Left ventricle myocardium inferior (tissue), 1 donor: ENCODE measurements around the gene CYFIP1. TPM values are rescaled to one million over a fixed set of nuclear protein-coding genes. Genes with fewer than 3 reads are reported as not detected.
A peak's percentile ranks its signal among the peaks of the same experiment; 100 is the strongest.

Experiments used
- DNase-seq: peaks from one replicate; pipeline ENCODE4 v3.0.0-alpha.2; 2020
- H3K27ac ChIP-seq: fragments of 200-600 bp; replicated peaks from 2 replicates; pipeline ENCODE4 v1.8.0; 2021
- H3K27me3 ChIP-seq: fragments of 200-600 bp; 2 replicates; pipeline ENCODE4 v1.8.0; 2021; ENCODE audit warnings: low read depth
- H3K36me3 ChIP-seq: fragments of 200-600 bp; 2 replicates; pipeline ENCODE4 v1.8.0; 2021
- H3K4me1 ChIP-seq: fragments of 200-600 bp; 2 replicates; pipeline ENCODE4 v1.8.0; 2021
- H3K4me3 ChIP-seq: fragments of 200-600 bp; 2 replicates; pipeline ENCODE4 v1.8.0; 2021; ENCODE audit warnings: mild to moderate bottlenecking, moderate library complexity
- H3K9me3 ChIP-seq: fragments of 200-600 bp; replicated peaks from 2 replicates; pipeline ENCODE4 v1.8.0; 2021
- CTCF ChIP-seq: fragments of 200-600 bp; IDR thresholded peaks from 2 replicates; pipeline ENCODE4 v1.8.0; 2021; ENCODE audit warnings: antibody characterized with exemption, mild to moderate bottlenecking, borderline replicate concordance
- intact Hi-C: fragments of 100-400 bp; cut with micrococcal nuclease; formaldehyde crosslinking; loops from one replicate; pipeline ENCODE4 v1.11.0; 2022
- total RNA-seq: library from RNA; stranded (reverse); fragmentation: NEBNext Ultra II Directional; extraction: Animal tissue kit (Norgen Biotek cat#: 25700); gene quantifications from one replicate; pipeline ENCODE4 v1.2.1, GENCODE V29; 2021
- donor health status: DM: no; HTN: yes; CAD: no; lungs with severe emphysema.

Gene CYFIP1
- total RNA-seq, 1 donor from 2014 or later = 24.1 TPM

GRCh38 chr15:22941179-22941578, 39.0 kb downstream of the CYFIP1 start:
- Histone ChIP-seq H3K4me3 (no peak overlapping the region), H3K27me3 (no peaks in the 10 kb centered on the region), H3K27ac (no peak overlapping the region), H3K36me3 (peaks cover 78% of the 10 kb centered on the region), H3K9me3 (no peaks in the 10 kb centered on the region), H3K4me1 (peaks cover 19% of the 10 kb centered on the region)
- TF ChIP-seq CTCF = no peak
- no peak for DNase-seq
- intact Hi-C loops = no loop called here

GRCh38 chr15:22939652-22940061, 40.5 kb downstream of the CYFIP1 start:
- H3K36me3 ChIP-seq = peaks cover 83% of the 10 kb centered on the region
- H3K9me3 ChIP-seq = no peaks in the 10 kb centered on the region
- DNase-seq = no peak
- intact Hi-C loops = no loop called here
- no peak overlapping the region for H3K4me3 ChIP-seq
- no peaks in the 10 kb centered on the region for H3K27me3 ChIP-seq
- peaks cover 16% of the 10 kb centered on the region for H3K4me1 ChIP-seq
- H3K27ac ChIP-seq = peak overlapping the region; percentile 47
- TF ChIP-seq CTCF = no peak

GRCh38 chr15:22939051-22939450, 41.1 kb downstream of the CYFIP1 start:
- Histone ChIP-seq H3K36me3 (peaks cover 78% of the 10 kb centered on the region), H3K9me3 (no peaks in the 10 kb centered on the region), H3K4me3 (no peak overlapping the region), H3K27ac (peak overlapping the region; percentile 47), H3K27me3 (no peaks in the 10 kb centered on the region), H3K4me1 (peaks cover 10% of the 10 kb centered on the region)
- no peak for TF ChIP-seq CTCF
- no peak for DNase-seq
- intact Hi-C loops = no loop called here

GRCh38 chr15:22936577-22937472, 43.3 kb downstream of the CYFIP1 start:
- peak overlapping the region; percentile 3 for H3K27ac ChIP-seq
- intact Hi-C loops = no loop called here
- H3K27me3 ChIP-seq = no peaks in the 10 kb centered on the region
- no peak for TF ChIP-seq CTCF
- H3K4me3 ChIP-seq = no peak overlapping the region
- peaks cover 4% of the 10 kb centered on the region for H3K4me1 ChIP-seq
- H3K36me3 ChIP-seq = peaks cover 77% of the 10 kb centered on the region
- H3K9me3 ChIP-seq = no peaks in the 10 kb centered on the region
- DNase-seq = no peak

GRCh38 chr15:22933641-22934061, 46.5 kb downstream of the CYFIP1 start:
- Histone ChIP-seq H3K27me3 (no peaks in the 10 kb centered on the region), H3K36me3 (peaks cover 82% of the 10 kb centered on the region), H3K4me1 (peaks cover 7% of the 10 kb centered on the region), H3K4me3 (no peak overlapping the region), H3K27ac (no peak overlapping the region), H3K9me3 (no peaks in the 10 kb centered on the region)
- DNase-seq = no peak
- TF ChIP-seq CTCF = no peak
- intact Hi-C loops = no loop called here
